Stimulated activated CD8-positive, alpha-beta memory T cell treated with anti-CD3 and anti-CD28 coated beads, Interleukin-12 subunit alpha, Interleukin-12 subunit beta, amount 100 ng/mL, for 24 hours (primary cell): ENCODE data around the gene UBASH3B.
"Not testable (repeated sequence)": the region's sequence is repeated elsewhere in the genome, so short reads cannot be mapped to it uniquely, and the experiment has no call there.

ENCODE experiments used
- DNase-seq: peaks from one replicate; pipeline ENCODE4 v3.0.0-alpha.2; 2020; ENCODE audit errors: extremely low read depth

Gene UBASH3B

GRCh38 chr11:122852074-122852795 is 196.7 kb downstream of the UBASH3B start:
- no peak for DNase-seq

- DNase-seq: no peak
Measured at GRCh38 chr11:122852796-122853160, 197.3 kb downstream of the UBASH3B start.

DNA sequence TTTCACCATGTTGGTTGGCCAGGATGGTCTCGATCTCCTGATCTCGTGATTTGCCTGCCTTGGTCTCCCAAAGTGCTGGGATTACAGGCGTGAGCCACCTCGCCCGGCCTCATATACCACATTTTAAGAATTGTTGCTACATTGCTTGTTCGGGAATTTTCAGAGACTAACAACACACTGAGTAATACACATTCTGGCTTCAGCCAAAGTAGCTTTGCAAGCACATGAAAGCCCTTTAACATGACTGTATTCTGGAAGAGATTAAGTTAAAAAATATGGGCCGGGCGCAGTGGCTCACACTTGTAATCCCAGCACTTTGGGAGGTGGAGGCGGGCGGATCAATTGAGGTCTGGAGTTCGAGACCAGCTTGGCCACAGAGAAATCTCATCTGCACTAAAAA is 197.7 kb downstream of the UBASH3B start:
- no peak for DNase-seq

GRCh38 chr11:122853971-122854446 is 198.5 kb downstream of the UBASH3B start:
- DNase-seq: peak; percentile 12

GRCh38 chr11:122861631-122862030 is 206.1 kb downstream of the UBASH3B start:
- no peak for DNase-seq

GRCh38 chr11:122862091-122862490 is 206.6 kb downstream of the UBASH3B start:
- DNase-seq: no peak

DNA sequence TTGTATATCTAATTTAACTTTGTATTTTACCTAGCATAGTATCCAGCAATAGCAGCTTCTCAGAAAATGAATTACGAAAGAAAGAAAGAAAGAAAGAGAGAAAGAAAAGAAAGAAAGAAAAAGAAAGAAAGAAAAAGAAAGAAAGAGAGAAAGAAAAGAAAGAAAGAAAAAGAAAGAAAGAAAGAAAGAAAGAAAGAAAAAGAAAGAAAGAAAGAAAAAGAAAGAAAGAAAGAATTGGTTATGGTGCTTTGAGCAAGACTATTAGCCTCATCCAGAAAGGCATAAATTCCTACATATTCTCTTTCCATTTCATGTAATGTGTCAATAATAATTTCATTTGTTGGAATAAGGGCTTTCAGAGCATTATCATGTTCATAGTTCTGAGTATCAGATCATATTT is 207.6 kb downstream of the UBASH3B start:
- DNase-seq: not testable (repeated sequence)

GRCh38 chr11:122863704-122864326 is 208.3 kb downstream of the UBASH3B start:
- DNase-seq: no peak
